Measurements from ENCODE around the gene BCL2L2. TPM values are rescaled to one million over a fixed set of nuclear protein-coding genes. Genes with fewer than 3 reads are reported as not detected.

BCL2L2 gene
- total and polyA plus RNA-seq, 9 of the 15 experiments (the other 6 are each of a cell fraction or from before 2014, with no cell fraction given) = 2.6 to 32.5 (median 14.7) TPM

- TF ChIP-seq PKNOX1 (IDR thresholded peaks at IDR 0.05) = peak; percentile 61; the same call in 1 of the 2 replicates
- no peak for TF ChIP-seq NELFE (IDR thresholded peaks at IDR 0.05; ENCODE audit: insufficient read depth, insufficient read length)
- TF ChIP-seq GABPB2 (CRISPR knock-in tag; conservative IDR thresholded peaks at IDR 0.05) = no peak
- TF ChIP-seq CHD4 (IDR thresholded peaks at IDR 0.05; ENCODE audit: insufficient read depth, insufficient replicate concordance, low read depth, low read length, poor library complexity, severe bottlenecking) = no peak
- TF ChIP-seq CREB3 (tag; conservative IDR thresholded peaks at IDR 0.05; ENCODE audit: low read depth) = no peak
- no peak for TF ChIP-seq ZNF280A (IDR thresholded peaks at IDR 0.05; ENCODE audit: low read depth, partially characterized antibody)
- no peak for TF ChIP-seq JUNB (CRISPR knock-in tag; conservative IDR thresholded peaks at IDR 0.05)
- TF ChIP-seq ZNF277 (CRISPR knock-in tag; IDR thresholded peaks at IDR 0.05; ENCODE audit: borderline replicate concordance) = no peak
- TF ChIP-seq ZNF79 (CRISPR knock-in tag; IDR thresholded peaks at IDR 0.05; ENCODE audit: low read depth) = no peak
- TF ChIP-seq ZMIZ1 (IDR thresholded peaks at IDR 0.05; ENCODE audit: low read depth in 2 of 2, low read length in 2 of 2) = peak in 1 of 2 experiments; percentile 60; a peak in 2 of 4 replicates
- TF ChIP-seq MBD2 (IDR thresholded peaks at IDR 0.05; ENCODE audit: borderline replicate concordance, low read depth) = peak; percentile 54
- TF ChIP-seq CTCF (IDR thresholded peaks at IDR 0.05 in 2 of 3, conservative IDR thresholded peaks at IDR 0.05 in 1 of 3; ENCODE audit: insufficient read depth in 2 of 3, low read depth in 1 of 3, low read length in 3 of 3) = peak; percentile 65 to 76 (median 66)
- no peak for TF ChIP-seq ETV5 (CRISPR knock-in tag; IDR thresholded peaks at IDR 0.05; ENCODE audit: low read depth)
- no peak for TF ChIP-seq ETV6 (IDR thresholded peaks at IDR 0.05; ENCODE audit: borderline replicate concordance in 1 of 2, low read depth in 2 of 2, low read length in 1 of 2)
- TF ChIP-seq ETV6 (CRISPR knock-in tag; IDR thresholded peaks at IDR 0.05; ENCODE audit: borderline replicate concordance) = peak; percentile 54; the same call in 1 of the 2 replicates
Measured at GRCh38 chr14:23301288-23301968, 5.2 kb upstream of the BCL2L2 start (continued).

All from K562 (cell line).